DMS79 treated with DMSO at 0.1 percent for 48 hours (cell line): Measurements from ENCODE around the gene SUCLA2.

Source experiments
- DNase-seq: peaks from one replicate; lab custom pipeline; 2025; lab: John Stamatoyannopoulos, UW

Gene SUCLA2

GRCh38 chr13:47901441-47901840, 99.6 kb downstream of the SUCLA2 start:
- no peak for DNase-seq

- no peak for DNase-seq
Measured at GRCh38 chr13:47898080-47898479, 103.0 kb downstream of the SUCLA2 start.

DNA sequence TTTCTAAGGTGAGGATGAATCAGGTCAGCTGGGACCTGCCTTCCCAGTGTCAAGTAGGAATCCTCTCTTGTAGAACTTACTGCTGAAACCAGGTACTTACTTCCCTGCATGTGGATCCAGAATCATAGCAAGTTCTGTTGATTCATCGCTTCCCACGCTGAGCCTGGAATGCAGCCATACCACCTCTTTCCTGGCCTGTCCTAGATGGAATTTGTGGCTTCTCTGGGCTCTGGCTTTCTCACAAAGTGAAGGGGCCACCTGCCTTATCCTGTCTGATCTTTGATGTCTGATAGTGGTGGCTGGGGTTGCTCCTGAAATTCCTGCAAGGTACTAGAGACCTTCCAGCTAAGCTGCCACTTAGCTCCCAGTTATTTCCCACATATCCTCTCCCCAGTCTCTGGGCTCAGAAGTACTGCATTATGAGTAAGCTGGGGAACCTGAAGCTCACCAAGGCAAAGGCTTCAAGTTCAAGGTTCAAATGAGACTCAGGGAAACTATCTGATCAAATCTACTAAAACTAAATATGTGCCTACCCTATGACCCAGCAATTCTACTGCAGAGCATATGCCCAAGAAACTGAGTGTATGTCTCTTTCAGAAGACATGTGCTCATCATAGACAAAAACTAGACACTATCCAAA, 103.5 kb downstream of the SUCLA2 start:
- no peak for DNase-seq

- DNase-seq = no peak
Measured at GRCh38 chr13:47896546-47896945, 104.5 kb downstream of the SUCLA2 start.

- DNase-seq = no peak
Measured at GRCh38 chr13:47896111-47896510, 105.0 kb downstream of the SUCLA2 start.

DNA sequence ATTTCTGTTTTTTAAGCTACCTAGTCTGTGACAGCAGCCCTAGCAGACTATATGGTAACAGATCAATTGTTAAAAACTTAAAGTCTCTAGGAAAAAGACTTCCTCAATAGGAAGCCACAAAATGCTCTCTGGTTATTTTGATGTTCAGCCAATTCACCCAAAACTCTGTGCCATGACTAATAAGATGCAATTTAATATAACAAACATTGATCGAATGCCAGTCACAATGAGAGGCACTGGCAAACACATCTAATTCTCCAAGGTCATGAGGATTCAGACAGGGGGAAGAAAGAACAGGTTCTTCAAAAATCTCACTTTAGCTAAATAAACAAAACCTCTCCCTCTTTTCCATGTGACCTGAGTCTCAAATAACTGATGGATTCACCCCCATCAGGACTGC, 107.5 kb downstream of the SUCLA2 start:
- DNase-seq = no peak
